Measurements from ENCODE around the gene KRTAP2-3. TPM values are rescaled to one million over a fixed set of nuclear protein-coding genes. Genes with fewer than 3 reads are reported as not detected.

Gene KRTAP2-3
- total and polyA plus RNA-seq, 2 of the 4 experiments (the other 2 are of a cell fraction) = 1.4 to 35.2 TPM

DNA sequence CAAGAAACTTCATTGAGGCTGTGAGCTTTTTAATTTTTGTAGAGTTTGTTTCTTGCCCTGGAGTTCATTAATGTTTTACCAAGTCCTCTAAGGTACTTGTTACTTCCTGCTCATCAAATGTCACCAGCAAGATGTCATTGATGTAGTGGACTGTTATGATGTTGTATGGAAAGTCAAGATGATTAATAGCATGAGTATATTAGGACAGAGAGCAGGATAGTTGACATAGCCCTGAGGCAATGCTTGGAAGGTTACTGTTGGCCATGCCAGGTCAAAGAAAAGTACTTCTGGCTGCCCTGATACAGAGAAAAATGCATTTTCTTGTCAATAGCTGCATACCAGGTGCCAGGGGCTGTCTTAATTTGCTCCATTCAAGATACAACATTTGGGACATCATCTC is 39.6 kb downstream of the KRTAP2-3 start:
- no peaks in the 10 kb centered on the region for H3K4me1 ChIP-seq (ENCODE audit: control insufficient read depth, insufficient read depth, low read length)
- no peak overlapping the region for H4K5ac ChIP-seq (ENCODE audit: low read depth, low read length)
- ATAC-seq (ENCODE audit: low read depth) (no peak), DNase-seq (no peak)
- H3K23ac ChIP-seq (ENCODE audit: low read depth, low read length) = no peak overlapping the region
- H2BK5ac ChIP-seq (ENCODE audit: low read depth, low read length, poor library complexity, severe bottlenecking) = no peak overlapping the region
- H3K14ac ChIP-seq (replicated peaks; ENCODE audit: low read depth, low read length) = no peak overlapping the region
- H4K8ac ChIP-seq (ENCODE audit: low read depth in 2 of 2, low read length in 2 of 2) = no peak overlapping the region
- intact Hi-C loops (cut with micrococcal nuclease) = no loop called here
- no peaks in the 10 kb centered on the region for H3K36me3 ChIP-seq (ENCODE audit: control insufficient read depth, insufficient read depth, low read length)
- H3K18ac ChIP-seq (ENCODE audit: low read depth, low read length) = no peak overlapping the region
- H3K9me1 ChIP-seq (ENCODE audit: insufficient read depth, low read length) = no peaks in the 10 kb centered on the region
- H4K20me1 ChIP-seq (ENCODE audit: insufficient read depth, low read length) = no peaks in the 10 kb centered on the region
- no peak overlapping the region for H3K56ac ChIP-seq (ENCODE audit: extremely low read depth, insufficient read depth, low read length)
- dilution Hi-C loops (cut with HindIII; ENCODE audit: low sequenced_read_pairs, unreplicated experiment) = no loop called here
- H3K79me1 ChIP-seq (ENCODE audit: low read depth in 1 of 2, low read length in 2 of 2) = no peaks in the 10 kb centered on the region
- TF ChIP-seq BHLHE40 (IDR thresholded peaks at IDR 0.05; ENCODE audit: low read depth, low read length) (no peak), SMC3 (IDR thresholded peaks at IDR 0.05; ENCODE audit: low read depth, low read length) (no peak), MXI1 (IDR thresholded peaks at IDR 0.05; ENCODE audit: borderline replicate concordance, low read depth, low read length) (no peak), MAZ (IDR thresholded peaks at IDR 0.05; ENCODE audit: borderline replicate concordance, low read depth, low read length) (no peak), NFE2L2 (IDR thresholded peaks at IDR 0.05; ENCODE audit: low read depth, low read length) (no peak), RFX5 (IDR thresholded peaks at IDR 0.05; ENCODE audit: low read depth, low read length) (no peak), CHD1 (IDR thresholded peaks at IDR 0.05; ENCODE audit: low read depth, low read length) (no peak), CEBPB (IDR thresholded peaks at IDR 0.05; ENCODE audit: low read depth, low read length) (no peak), RCOR1 (IDR thresholded peaks at IDR 0.05; ENCODE audit: insufficient replicate concordance, low read length) (no peak), MAFK (IDR thresholded peaks at IDR 0.05; ENCODE audit: low read depth, low read length) (no peak), FOS (IDR thresholded peaks at IDR 0.05; ENCODE audit: low read depth, low read length) (no peak)
- no peak overlapping the region for H4K91ac ChIP-seq (ENCODE audit: insufficient read depth, low read depth, low read length)
- ChIA-PET POLR2A (ENCODE audit: unreplicated experiment) (no interaction called here), CTCF (interaction anchor here (1.0 kb wide), 1 partner anchor 11 kb away, joined by 3 read pairs; no protein-coding TSS in a partner anchor)
- in situ Hi-C loops (cut with MboI; ENCODE audit: low sequenced_read_pairs) = no loop called here
- H3K4me3 ChIP-seq (ENCODE audit: insufficient read depth, low read depth, low read length) = no peak overlapping the region
- no peak overlapping the region for H2BK120ac ChIP-seq (ENCODE audit: low read depth, low read length)
- H3K4ac ChIP-seq (ENCODE audit: low read depth, low read length) = no peak overlapping the region
- H3K4me2 ChIP-seq (ENCODE audit: low read depth, low read length) = no peak overlapping the region
- no peak overlapping the region for H3K9ac ChIP-seq (ENCODE audit: low read depth, low read length)
- no peaks in the 10 kb centered on the region; the same call in 1 of the 2 replicates for H3K9me3 ChIP-seq (ENCODE audit: control insufficient read depth, insufficient read depth, low read length)
- H2BK15ac ChIP-seq (ENCODE audit: low read depth, low read length) = no peak overlapping the region
- H2AFZ ChIP-seq (replicated peaks; ENCODE audit: low read length, poor library complexity) = no peak overlapping the region
- H3K27me3 ChIP-seq (ENCODE audit: control insufficient read depth, insufficient read depth, low read length) = no peaks in the 10 kb centered on the region; the same call in 1 of the 2 replicates
- H2BK20ac ChIP-seq (ENCODE audit: low read depth, low read length) = no peak overlapping the region
- no TSS peak for BruUV-seq (replicated peaks)
- H2AK9ac ChIP-seq (replicated peaks; ENCODE audit: low read depth, low read length, poor library complexity) = no peak overlapping the region
- H2AK5ac ChIP-seq (ENCODE audit: low read depth, low read length) = no peak overlapping the region
- H3K27ac ChIP-seq (ENCODE audit: insufficient read depth, low read length) = no peak overlapping the region
